Measurements from ENCODE around the gene RABEP2.
"Not testable (repeated sequence)": the region's sequence is repeated elsewhere in the genome, so short reads cannot be mapped to it uniquely, and the experiment has no call there.

The RABEP2 gene

DNA sequence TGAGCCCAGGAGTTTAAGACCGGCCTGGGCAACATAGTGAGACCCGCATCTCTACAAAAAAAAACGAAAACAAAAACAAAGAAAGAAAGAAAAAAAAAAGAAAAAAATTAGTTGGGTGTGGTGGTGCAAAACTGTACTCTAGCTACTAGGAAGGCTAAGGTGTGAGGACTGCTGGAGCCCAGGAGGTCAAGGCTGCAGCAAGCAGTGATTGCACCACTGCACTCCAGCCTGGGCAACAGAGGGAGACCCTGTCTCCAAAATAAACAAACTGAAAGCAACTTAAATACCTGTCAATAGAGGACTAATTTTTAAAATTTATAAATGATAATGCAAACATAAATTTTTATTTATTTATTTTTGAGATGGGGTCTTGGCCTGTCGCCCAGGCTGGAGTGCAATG lies 29.4 kb downstream of the RABEP2 start:
- H3K18ac ChIP-seq (ENCODE audit: low read length), result no peak overlapping the region
- no peak overlapping the region for H3K23ac ChIP-seq (ENCODE audit: low read length)
- H2BK5ac ChIP-seq (ENCODE audit: low read depth, low read length, poor library complexity), result no peak overlapping the region
- no peak overlapping the region for H3K27ac ChIP-seq (ENCODE audit: low read depth, low read length)
- H4K91ac ChIP-seq (ENCODE audit: low read depth, low read length), result no peak overlapping the region
- no peak overlapping the region for H2AFZ ChIP-seq (ENCODE audit: insufficient read depth, low read length, poor library complexity)
- no peak overlapping the region for H4K8ac ChIP-seq (ENCODE audit: low read depth, low read length)
- H3K79me2 ChIP-seq (ENCODE audit: control insufficient read depth, insufficient read depth, low read length, poor library complexity), result no peaks in the 10 kb centered on the region
- no peaks in the 10 kb centered on the region for H3K9me3 ChIP-seq (ENCODE audit: insufficient read depth, low read depth, low read length)
- no peak overlapping the region for H4K12ac ChIP-seq (ENCODE audit: low read depth, low read length)
- H3K4me3 ChIP-seq (ENCODE audit: low read depth, low read length), result no peak overlapping the region
- H3K4me1 ChIP-seq (ENCODE audit: control insufficient read depth in 1 of 2, insufficient read depth in 2 of 2, low read length in 2 of 2), result peaks cover 4 to 6% of the 10 kb centered on the region in 2 experiments
- H3K36me3 ChIP-seq (ENCODE audit: control insufficient read depth in 1 of 2, insufficient read depth in 2 of 2, low read length in 2 of 2), result peaks cover 0 to 2% of the 10 kb centered on the region in 2 experiments
- no peak overlapping the region for H3K4ac ChIP-seq (ENCODE audit: low read depth, low read length)
- H2BK12ac ChIP-seq (ENCODE audit: low read length), result no peak overlapping the region
- no peak overlapping the region for H3K14ac ChIP-seq (ENCODE audit: low read length)
- no peaks in the 10 kb centered on the region for H3K79me1 ChIP-seq (ENCODE audit: low read length)
- no peak for DNase-seq
- H3K9ac ChIP-seq (ENCODE audit: low read length), result no peak overlapping the region
- no peak overlapping the region for H2BK120ac ChIP-seq (ENCODE audit: insufficient read depth, low read length, poor library complexity)
- H2AK5ac ChIP-seq (ENCODE audit: low read length), result no peak overlapping the region
- no CpG with 5 or more reads among the region's 4 CpGs for WGBS (ENCODE audit: extremely low coverage, insufficient coverage, insufficient read length)
- H3K27me3 ChIP-seq (ENCODE audit: insufficient read depth, low read length), result no peaks in the 10 kb centered on the region
- H3K4me2 ChIP-seq (ENCODE audit: low read length), result no peak overlapping the region

DNA sequence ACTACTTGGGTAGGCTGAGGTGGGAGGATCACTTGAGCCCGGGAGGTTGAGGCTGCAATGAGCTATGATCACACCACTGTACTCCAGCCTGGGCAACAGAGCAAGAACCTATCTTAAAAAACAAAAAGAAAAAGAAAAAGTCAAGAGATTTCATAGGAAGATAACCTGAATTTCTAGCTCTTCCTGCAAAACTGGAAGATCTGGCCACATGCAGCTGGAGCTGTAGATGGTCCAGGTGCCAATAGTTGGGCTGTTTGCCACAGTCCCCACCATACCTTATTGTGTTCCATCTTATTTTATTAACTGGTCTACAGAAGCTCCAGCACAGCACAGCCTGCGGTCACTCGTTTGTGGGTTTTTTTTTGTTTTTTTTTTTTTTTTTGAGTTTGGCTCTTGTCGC lies 31.7 kb downstream of the RABEP2 start:
- no peak overlapping the region for H4K91ac ChIP-seq (ENCODE audit: low read depth, low read length)
- H4K8ac ChIP-seq (ENCODE audit: low read depth, low read length), result no peak overlapping the region
- no peak overlapping the region for H3K27ac ChIP-seq (ENCODE audit: low read depth, low read length)
- no peak overlapping the region for H2BK120ac ChIP-seq (ENCODE audit: insufficient read depth, low read length, poor library complexity)
- no peak overlapping the region for H2AK5ac ChIP-seq (ENCODE audit: low read length)
- no peak overlapping the region for H3K9ac ChIP-seq (ENCODE audit: low read length)
- WGBS (ENCODE audit: extremely low coverage, insufficient coverage, insufficient read length), result no CpG with 5 or more reads among the region's 4 CpGs
- H2BK5ac ChIP-seq (ENCODE audit: low read depth, low read length, poor library complexity), result no peak overlapping the region
- no peaks in the 10 kb centered on the region for H3K79me2 ChIP-seq (ENCODE audit: control insufficient read depth, insufficient read depth, low read length, poor library complexity)
- H3K27me3 ChIP-seq (ENCODE audit: insufficient read depth, low read length), result no peaks in the 10 kb centered on the region
- no peak overlapping the region for H2AFZ ChIP-seq (ENCODE audit: insufficient read depth, low read length, poor library complexity)
- H3K4ac ChIP-seq (ENCODE audit: low read depth, low read length), result no peak overlapping the region
- peak; percentile 15 to 85 for DNase-seq
- no peak overlapping the region for H3K4me2 ChIP-seq (ENCODE audit: low read length)
- H3K18ac ChIP-seq (ENCODE audit: low read length), result no peak overlapping the region
- H3K79me1 ChIP-seq (ENCODE audit: low read length), result no peaks in the 10 kb centered on the region
- no peak overlapping the region for H3K23ac ChIP-seq (ENCODE audit: low read length)
- H3K36me3 ChIP-seq (ENCODE audit: control insufficient read depth in 1 of 2, insufficient read depth in 2 of 2, low read length in 2 of 2), result peaks cover 0 to 4% of the 10 kb centered on the region in 2 experiments
- no peak overlapping the region for H3K4me3 ChIP-seq (ENCODE audit: low read depth, low read length)
- peaks cover 2% of the 10 kb centered on the region for H3K9me3 ChIP-seq (ENCODE audit: insufficient read depth, low read depth, low read length)
- no peak overlapping the region for H3K14ac ChIP-seq (ENCODE audit: low read length)
- no peak overlapping the region for H4K12ac ChIP-seq (ENCODE audit: low read depth, low read length)
- peaks cover 4 to 5% of the 10 kb centered on the region in 2 experiments for H3K4me1 ChIP-seq (ENCODE audit: control insufficient read depth in 1 of 2, insufficient read depth in 2 of 2, low read length in 2 of 2)
- H2BK12ac ChIP-seq (ENCODE audit: low read length), result no peak overlapping the region

DNA sequence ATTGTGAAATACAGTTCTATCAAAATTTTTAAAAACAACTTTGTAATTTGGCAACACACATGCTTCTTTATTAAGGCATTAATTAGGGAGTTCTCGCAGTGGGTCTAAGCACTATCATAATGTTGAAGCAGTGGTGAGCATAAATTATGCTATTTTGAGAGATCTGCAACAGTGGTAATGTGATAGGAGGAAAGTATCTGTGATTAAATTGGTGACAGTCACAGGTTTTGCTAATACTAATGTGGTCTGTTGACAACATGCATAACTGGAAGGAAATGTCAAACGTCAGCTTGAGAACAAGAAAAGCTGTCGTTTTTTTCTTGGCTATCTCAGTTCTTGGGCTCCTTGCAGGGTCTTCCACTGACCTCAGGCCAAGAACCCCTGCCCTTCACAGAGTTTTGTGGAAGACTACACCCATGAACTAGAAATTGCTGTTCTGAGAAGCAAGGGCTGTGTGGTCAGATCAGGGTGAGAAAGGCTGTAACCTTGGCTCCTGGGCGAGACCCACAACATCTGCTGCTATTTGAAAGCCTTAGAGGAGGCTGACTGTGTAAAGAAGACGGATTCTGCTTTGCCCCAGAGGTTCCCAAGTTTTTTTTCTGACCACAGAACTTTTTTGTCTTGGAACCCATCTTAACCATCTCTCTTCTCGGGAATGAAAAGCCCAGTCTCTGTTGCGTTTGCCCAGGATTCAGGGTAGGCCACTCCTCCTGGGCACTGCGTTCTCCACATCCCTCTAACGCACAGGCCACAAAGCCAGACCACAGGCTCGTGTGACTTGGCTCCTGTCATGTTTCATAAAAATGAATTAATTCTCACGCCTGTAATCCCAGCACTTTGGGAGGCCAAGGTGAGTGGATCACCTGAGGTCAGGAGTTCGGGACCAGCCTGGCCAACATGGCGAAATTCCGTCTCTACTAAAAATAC lies 32.8 kb downstream of the RABEP2 start:
- H3K27me3 ChIP-seq (ENCODE audit: insufficient read depth, low read length), result no peaks in the 10 kb centered on the region
- H3K79me2 ChIP-seq (ENCODE audit: control insufficient read depth, insufficient read depth, low read length, poor library complexity), result no peaks in the 10 kb centered on the region
- no peak overlapping the region for H3K18ac ChIP-seq (ENCODE audit: low read length)
- H3K4ac ChIP-seq (ENCODE audit: low read depth, low read length), result no peak overlapping the region
- H4K91ac ChIP-seq (ENCODE audit: low read depth, low read length), result no peak overlapping the region
- H3K79me1 ChIP-seq (ENCODE audit: low read length), result no peaks in the 10 kb centered on the region
- no peak overlapping the region for H3K14ac ChIP-seq (ENCODE audit: low read length)
- no peak overlapping the region for H4K8ac ChIP-seq (ENCODE audit: low read depth, low read length)
- H3K9ac ChIP-seq (ENCODE audit: low read length), result no peak overlapping the region
- H3K4me2 ChIP-seq (ENCODE audit: low read length), result no peak overlapping the region
- WGBS (ENCODE audit: extremely low coverage, insufficient coverage, insufficient read length), result no CpG with 5 or more reads among the region's 14 CpGs
- no peak overlapping the region for H2BK120ac ChIP-seq (ENCODE audit: insufficient read depth, low read length, poor library complexity)
- no peak overlapping the region for H2BK5ac ChIP-seq (ENCODE audit: low read depth, low read length, poor library complexity)
- H2AK5ac ChIP-seq (ENCODE audit: low read length), result no peak overlapping the region
- no peak overlapping the region for H4K12ac ChIP-seq (ENCODE audit: low read depth, low read length)
- peaks cover 3 to 4% of the 10 kb centered on the region in 2 experiments for H3K36me3 ChIP-seq (ENCODE audit: control insufficient read depth in 1 of 2, insufficient read depth in 2 of 2, low read length in 2 of 2)
- peaks cover 2% of the 10 kb centered on the region for H3K9me3 ChIP-seq (ENCODE audit: insufficient read depth, low read depth, low read length)
- no peaks in the 10 kb centered on the region for H3K4me1 ChIP-seq (ENCODE audit: control insufficient read depth in 1 of 2, insufficient read depth in 2 of 2, low read length in 2 of 2)
- H3K27ac ChIP-seq (ENCODE audit: low read depth, low read length), result no peak overlapping the region
- no peak for DNase-seq
- H3K4me3 ChIP-seq (ENCODE audit: low read depth, low read length), result no peak overlapping the region
- no peak overlapping the region for H3K23ac ChIP-seq (ENCODE audit: low read length)
- no peak overlapping the region for H2AFZ ChIP-seq (ENCODE audit: insufficient read depth, low read length, poor library complexity)
- H2BK12ac ChIP-seq (ENCODE audit: low read length), result no peak overlapping the region

DNA sequence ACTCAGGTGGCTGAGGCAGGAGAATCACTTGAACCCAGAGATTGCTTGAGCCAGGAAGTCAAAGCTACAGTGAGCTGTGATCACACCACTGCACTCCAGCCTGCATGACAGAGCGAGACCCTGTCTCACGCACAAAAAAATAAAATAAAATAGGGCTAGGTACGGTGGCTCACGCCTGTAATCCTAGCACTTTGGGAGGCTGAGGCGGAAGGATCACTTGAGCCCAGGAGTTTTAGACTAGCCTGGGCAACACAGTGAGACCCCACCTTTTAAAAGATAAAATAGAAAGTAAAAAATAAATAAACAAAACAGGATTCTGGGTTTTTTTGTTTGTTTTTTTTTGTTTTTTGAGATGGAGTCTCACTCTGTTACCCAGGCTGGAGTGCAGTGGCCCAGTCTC lies 34.7 kb downstream of the RABEP2 start:
- H4K91ac ChIP-seq (ENCODE audit: low read depth, low read length); H2BK5ac ChIP-seq (ENCODE audit: low read depth, low read length, poor library complexity); H3K79me1 ChIP-seq (ENCODE audit: low read length); H3K79me2 ChIP-seq (ENCODE audit: control insufficient read depth, insufficient read depth, low read length, poor library complexity); DNase-seq; H3K27me3 ChIP-seq (ENCODE audit: insufficient read depth, low read length); H3K27ac ChIP-seq (ENCODE audit: low read depth, low read length); H3K23ac ChIP-seq (ENCODE audit: low read length); H3K9me3 ChIP-seq (ENCODE audit: insufficient read depth, low read depth, low read length); H3K36me3 ChIP-seq (ENCODE audit: control insufficient read depth in 1 of 2, insufficient read depth in 2 of 2, low read length in 2 of 2); H3K4ac ChIP-seq (ENCODE audit: low read depth, low read length); H2AK5ac ChIP-seq (ENCODE audit: low read length); H4K12ac ChIP-seq (ENCODE audit: low read depth, low read length); H3K9ac ChIP-seq (ENCODE audit: low read length); H2BK12ac ChIP-seq (ENCODE audit: low read length); H3K4me3 ChIP-seq (ENCODE audit: low read depth, low read length); H3K18ac ChIP-seq (ENCODE audit: low read length); H2AFZ ChIP-seq (ENCODE audit: insufficient read depth, low read length, poor library complexity); H3K14ac ChIP-seq (ENCODE audit: low read length); H4K8ac ChIP-seq (ENCODE audit: low read depth, low read length); H3K4me2 ChIP-seq (ENCODE audit: low read length); H3K4me1 ChIP-seq (ENCODE audit: control insufficient read depth in 1 of 2, insufficient read depth in 2 of 2, low read length in 2 of 2); H2BK120ac ChIP-seq (ENCODE audit: insufficient read depth, low read length, poor library complexity): not testable (repeated sequence)
- no CpG with 5 or more reads among the region's 5 CpGs for WGBS (ENCODE audit: extremely low coverage, insufficient coverage, insufficient read length)

Measured in trophoblast cell (in vitro differentiated cells and primary cell).